ENCODE results near the gene MEIOC.
"Not testable (repeated sequence)": the region's sequence is repeated elsewhere in the genome, so short reads cannot be mapped to it uniquely, and the experiment has no call there.

Gene MEIOC

GRCh38 chr17:44673893-44674292, 17.6 kb downstream of the MEIOC start:
- Mint-ChIP-seq H3K36me3 (peaks cover 20% of the 10 kb centered on the region), H3K9me3 (no peaks in the 10 kb centered on the region), H3K4me1 (no peaks in the 10 kb centered on the region)

GRCh38 chr17:44677136-44677535, 20.9 kb downstream of the MEIOC start:
- Mint-ChIP-seq H3K36me3 (peaks cover 53% of the 10 kb centered on the region), H3K4me1 (no peaks in the 10 kb centered on the region), H3K4me3 (no peak overlapping the region), H3K9me3 (no peaks in the 10 kb centered on the region), H3K27ac (no peak overlapping the region)
- DNase-seq (ENCODE audit: low spot score in 2 of 2), result no peak
- no peak for ATAC-seq

More at GRCh38 chr17:44673893-44674292, 17.6 kb downstream of the MEIOC start:
- H3K4me3 Mint-ChIP-seq, result no peak overlapping the region
- no peak overlapping the region for H3K27ac Mint-ChIP-seq
- DNase-seq (ENCODE audit: low spot score in 2 of 2) (no peak), ATAC-seq (no peak)

DNA sequence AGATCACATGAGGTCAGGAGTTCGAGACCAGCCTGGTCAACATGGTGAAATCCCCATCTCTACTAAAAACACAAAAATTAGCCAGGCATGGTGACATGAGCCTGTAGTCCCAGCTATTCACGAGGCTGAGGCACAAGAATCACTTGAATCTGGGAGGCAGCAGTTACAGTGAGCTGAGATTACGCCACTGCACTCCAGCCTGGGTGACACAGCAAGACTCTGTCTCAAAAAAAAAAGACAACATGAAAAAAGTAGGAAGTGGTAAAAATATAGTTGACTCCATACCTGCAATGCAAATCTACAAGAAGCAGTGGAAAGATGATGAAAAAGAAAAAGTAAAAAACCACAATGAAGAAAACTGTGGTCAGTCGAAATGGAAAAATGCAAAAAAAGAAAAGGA, 27.0 kb downstream of the MEIOC start:
- Mint-ChIP-seq H3K4me1 (peaks cover 13% of the 10 kb centered on the region), H3K36me3 (peaks cover 79% of the 10 kb centered on the region)
- not testable (repeated sequence) for H3K27ac Mint-ChIP-seq; DNase-seq (ENCODE audit: low spot score in 2 of 2); H3K4me3 Mint-ChIP-seq; H3K9me3 Mint-ChIP-seq; ATAC-seq

DNA sequence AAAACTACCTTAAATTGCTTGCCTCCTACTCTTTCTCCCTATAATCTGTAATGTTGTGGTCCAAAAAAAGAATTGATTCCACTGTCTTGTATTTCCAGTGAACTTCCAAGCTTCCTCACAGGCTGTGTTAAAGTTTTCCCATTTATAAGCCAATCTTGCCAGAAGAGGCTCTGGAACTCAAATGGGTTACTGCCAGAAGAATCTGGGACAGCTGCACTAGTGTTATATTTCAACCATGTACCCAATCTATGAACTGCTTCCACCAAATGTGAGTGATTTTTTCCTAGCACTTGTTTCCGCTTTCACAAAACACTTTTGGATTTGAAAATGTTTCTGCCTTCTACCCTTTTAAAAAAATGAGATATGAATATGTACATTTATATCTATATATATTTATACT, 31.5 kb downstream of the MEIOC start:
- H3K9me3 Mint-ChIP-seq, result no peaks in the 10 kb centered on the region
- no peak overlapping the region for H3K27ac Mint-ChIP-seq
- peaks cover 35% of the 10 kb centered on the region for H3K36me3 Mint-ChIP-seq
- H3K4me1 Mint-ChIP-seq, result peaks cover 33% of the 10 kb centered on the region
- ATAC-seq (no peak), DNase-seq (ENCODE audit: low spot score in 2 of 2) (no peak)
- no peak overlapping the region for H3K4me3 Mint-ChIP-seq

DNA sequence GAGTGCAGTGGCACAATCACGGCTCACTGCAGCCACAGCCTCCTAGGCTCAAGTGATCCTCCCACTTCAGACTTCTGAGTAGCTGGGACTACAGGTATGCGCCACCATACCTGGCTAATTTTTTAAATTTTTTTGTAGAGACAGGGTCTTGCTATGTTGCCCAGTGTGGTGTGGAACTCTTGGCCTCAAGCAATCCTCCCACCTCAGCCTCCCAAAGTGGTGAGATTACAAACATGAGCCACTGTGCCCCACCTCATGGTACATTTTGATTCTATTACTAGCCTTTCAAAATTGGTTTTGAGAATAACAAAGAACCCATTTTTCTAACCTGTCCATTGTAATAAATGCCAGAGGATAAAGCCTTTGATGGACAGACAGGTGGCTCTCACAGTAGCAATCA, 31.9 kb downstream of the MEIOC start:
- H3K9me3 Mint-ChIP-seq, result no peaks in the 10 kb centered on the region
- peaks cover 31% of the 10 kb centered on the region for H3K36me3 Mint-ChIP-seq
- ATAC-seq (no peak), DNase-seq (ENCODE audit: low spot score in 2 of 2) (peak in 1 of 2 donors; percentile 33)
- H3K27ac Mint-ChIP-seq, result no peak overlapping the region
- peaks cover 33% of the 10 kb centered on the region for H3K4me1 Mint-ChIP-seq
- peak overlapping the region; percentile 97 for H3K4me3 Mint-ChIP-seq

DNA sequence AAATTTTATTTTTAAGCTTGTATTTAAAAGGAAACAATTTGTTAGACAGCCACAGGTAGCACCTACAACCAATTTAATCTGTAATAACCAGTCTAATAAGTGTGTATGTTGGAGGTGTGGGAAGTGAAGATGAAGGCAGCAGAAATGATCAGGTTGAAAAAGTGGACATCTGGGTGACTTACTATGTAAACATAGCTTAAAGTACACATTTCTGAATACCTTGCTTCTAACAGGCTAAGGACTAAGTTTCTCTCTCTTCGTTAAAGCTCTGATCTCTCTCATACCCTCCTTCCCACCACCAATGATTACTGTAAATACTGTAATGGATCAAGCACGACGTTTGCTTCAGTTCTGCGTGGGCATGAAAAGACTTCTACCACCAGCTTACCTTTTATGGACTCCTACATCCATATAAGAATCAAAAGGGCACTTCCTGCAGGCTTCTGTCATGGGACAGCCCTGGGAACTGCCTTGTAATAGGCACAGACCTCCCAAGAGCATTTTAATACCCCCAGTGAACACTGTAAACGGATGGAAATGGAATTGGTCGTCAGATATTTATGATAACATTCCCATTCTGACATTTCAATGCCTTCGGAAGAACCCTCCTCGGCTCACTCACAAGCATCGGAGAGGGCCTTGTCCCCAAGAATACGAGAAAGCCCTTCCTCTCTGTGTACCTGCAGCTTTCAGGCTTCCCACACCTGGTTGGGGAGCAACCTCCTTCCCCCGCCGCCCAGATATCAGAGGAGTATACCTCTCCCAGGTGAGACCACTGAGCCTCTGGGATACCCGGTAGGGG, 32.6 kb downstream of the MEIOC start:
- ATAC-seq, result no peak
- no peaks in the 10 kb centered on the region for H3K9me3 Mint-ChIP-seq
- H3K36me3 Mint-ChIP-seq, result peaks cover 24% of the 10 kb centered on the region
- peaks cover 28% of the 10 kb centered on the region for H3K4me1 Mint-ChIP-seq
- DNase-seq (ENCODE audit: low spot score in 2 of 2), result no peak
- H3K4me3 Mint-ChIP-seq, result peak overlapping the region; percentile 97
- H3K27ac Mint-ChIP-seq, result peak overlapping the region; percentile 98

GRCh38 chr17:44689477-44690217, 33.4 kb downstream of the MEIOC start, which contains the start of gene CCDC43:
Gene CCDC43, minus strand, starts transcription at chr17:44689776. Its CDS starts 23 bp downstream, at chr17:44689753.
- DNase-seq (ENCODE audit: low spot score in 2 of 2), result peak; percentile 94 to 97
- Mint-ChIP-seq H3K4me3 (peak within 1 kb of the TSS; percentile 97), H3K4me1 (peaks cover 28% of the 10 kb centered on the region), H3K36me3 (peaks cover 17% of the 10 kb centered on the region), H3K9me3 (no peaks in the 10 kb centered on the region), H3K27ac (peak within 1 kb of the TSS; percentile 98)
- ATAC-seq, result peak; percentile 100

DNA sequence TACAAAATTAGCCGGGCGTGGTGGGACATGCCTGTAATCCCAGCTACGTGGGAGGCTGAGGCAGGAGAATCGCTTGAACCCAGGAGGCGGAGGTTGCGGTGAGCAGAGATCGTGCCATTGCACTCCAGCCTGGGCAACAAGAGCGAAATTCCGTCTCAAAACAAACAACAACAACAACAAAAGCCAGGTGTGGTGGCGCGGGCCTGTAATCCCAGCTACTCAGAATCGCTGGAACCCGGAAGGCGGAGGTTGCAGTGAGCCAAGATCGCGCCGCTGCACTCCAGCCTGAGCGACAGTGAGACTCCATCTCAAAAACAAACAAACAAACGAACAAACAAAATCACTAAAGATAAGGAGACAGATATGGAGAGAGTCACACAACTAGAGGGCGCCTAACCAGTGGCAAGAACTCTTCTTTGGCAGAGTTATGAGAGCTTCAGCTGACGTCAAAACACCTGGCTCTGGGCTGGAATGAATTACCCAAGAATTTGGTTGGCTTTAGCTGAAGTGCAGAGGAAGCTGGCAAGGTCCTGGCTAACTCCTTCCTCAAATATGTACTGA, 34.6 kb downstream of the MEIOC start:
- not testable (repeated sequence) for H3K9me3 Mint-ChIP-seq; H3K36me3 Mint-ChIP-seq; DNase-seq (ENCODE audit: low spot score in 2 of 2); ATAC-seq
- Mint-ChIP-seq H3K4me3 (peak overlapping the region; percentile 97), H3K27ac (peak overlapping the region; percentile 98), H3K4me1 (peaks cover 20% of the 10 kb centered on the region)

- ATAC-seq (no peak), DNase-seq (ENCODE audit: low spot score in 2 of 2) (no peak)
- no peaks in the 10 kb centered on the region for H3K9me3 Mint-ChIP-seq
- peaks cover 18% of the 10 kb centered on the region for H3K4me1 Mint-ChIP-seq
- H3K36me3 Mint-ChIP-seq, result no peaks in the 10 kb centered on the region
- H3K4me3 Mint-ChIP-seq, result no peak overlapping the region
- H3K27ac Mint-ChIP-seq, result no peak overlapping the region
Observed at GRCh38 chr17:44693609-44694008, 37.3 kb downstream of the MEIOC start.

DNA sequence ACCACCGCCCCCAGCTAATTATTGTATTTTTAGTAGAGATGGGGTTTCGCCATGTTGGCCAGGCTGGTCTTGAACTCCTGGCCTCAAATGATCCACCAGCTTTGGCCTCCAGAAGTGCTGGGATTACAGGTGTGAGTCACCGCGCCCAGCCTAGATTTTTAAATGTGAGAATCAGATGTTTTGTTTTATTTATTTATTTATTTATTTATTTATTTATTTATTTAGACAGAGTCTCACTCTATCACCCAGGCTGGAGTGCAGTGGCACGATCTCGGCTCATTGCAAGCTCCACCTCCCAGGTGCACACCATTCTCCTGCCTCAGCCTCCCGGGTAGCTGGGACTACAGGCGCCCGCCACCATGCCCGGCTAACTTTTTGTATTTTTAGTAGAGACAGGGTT, 44.0 kb downstream of the MEIOC start:
- not testable (repeated sequence) for H3K36me3 Mint-ChIP-seq; DNase-seq (ENCODE audit: low spot score in 2 of 2); H3K4me3 Mint-ChIP-seq; H3K9me3 Mint-ChIP-seq; ATAC-seq; H3K27ac Mint-ChIP-seq; H3K4me1 Mint-ChIP-seq

DNA sequence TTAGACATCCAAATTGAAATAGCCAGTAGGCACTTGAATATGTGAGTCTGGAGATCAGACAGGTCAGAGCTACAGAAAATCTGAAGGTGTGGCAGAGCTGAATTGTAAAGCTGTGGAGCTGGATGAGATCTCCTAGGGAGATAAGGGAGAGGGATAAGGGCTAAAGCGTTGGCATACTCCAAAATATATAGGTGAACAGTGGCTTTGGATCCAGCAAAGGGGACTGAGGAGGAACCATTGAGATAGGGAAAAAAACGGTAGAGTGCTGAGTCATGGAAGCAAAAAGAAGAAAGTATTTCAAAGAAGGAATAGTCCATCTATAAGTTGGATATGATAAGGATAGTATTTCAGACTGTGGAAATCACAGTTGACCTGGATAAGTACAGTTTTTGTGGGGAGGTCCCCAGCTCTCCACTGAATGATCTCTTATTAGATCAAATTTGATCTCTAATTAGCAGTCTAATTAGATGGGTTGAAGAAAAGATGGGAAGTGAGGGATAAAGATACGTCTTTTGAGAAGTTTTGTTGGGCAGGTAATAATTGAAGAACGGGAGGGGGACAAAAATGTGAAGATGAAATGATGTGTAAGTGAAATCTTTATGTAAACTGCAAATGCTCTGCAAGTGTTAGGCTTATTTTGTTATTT, 51.6 kb downstream of the MEIOC start:
- Mint-ChIP-seq H3K27ac (no peak overlapping the region), H3K9me3 (no peaks in the 10 kb centered on the region), H3K4me3 (no peak overlapping the region), H3K36me3 (peaks cover 8% of the 10 kb centered on the region), H3K4me1 (no peaks in the 10 kb centered on the region)
- no peak for ATAC-seq
- DNase-seq (ENCODE audit: low spot score in 2 of 2), result no peak

DNA sequence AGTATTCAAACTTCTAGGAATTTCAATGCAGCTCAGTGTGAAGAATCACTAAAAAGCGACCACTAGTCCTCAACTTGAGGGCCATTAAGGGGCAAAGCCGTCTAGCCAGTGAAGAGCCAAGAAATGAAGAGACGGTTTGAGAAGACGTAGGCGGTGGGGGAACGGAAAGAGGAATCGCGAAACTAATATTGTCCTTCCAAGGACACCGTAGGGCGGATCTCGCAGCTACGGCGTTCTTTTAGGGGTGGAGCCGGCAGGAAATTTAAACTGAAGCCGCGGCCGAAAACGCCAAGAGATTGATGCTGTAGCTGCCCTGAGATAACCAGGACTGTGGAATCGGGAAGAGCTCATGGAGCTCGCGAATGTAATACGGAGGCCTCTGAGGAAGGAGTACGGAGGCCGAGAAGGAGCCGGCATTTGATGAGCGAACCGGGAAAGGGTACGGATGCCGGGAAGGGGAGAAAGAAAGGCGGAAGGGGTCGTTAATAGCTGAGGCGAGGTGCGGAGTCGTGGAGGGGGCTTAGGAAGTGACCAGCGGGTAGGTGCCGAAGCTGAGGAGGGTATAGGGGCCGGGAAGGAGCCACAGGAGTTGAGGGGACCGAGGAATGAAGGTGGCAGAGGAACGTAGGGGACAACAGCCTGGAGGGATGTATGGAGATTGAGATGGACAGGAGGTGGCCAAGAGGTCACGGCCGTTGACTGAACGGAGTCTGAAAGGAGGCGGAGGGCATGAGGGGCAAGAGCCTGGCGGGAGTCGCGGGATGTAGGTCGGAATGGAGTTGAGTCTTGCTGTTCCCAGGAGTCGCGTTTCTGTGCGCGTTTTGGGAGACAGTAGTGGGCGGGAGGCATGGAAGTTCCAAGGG, 52.4 kb downstream of the MEIOC start, which contains the start of gene DBF4B:
DBF4B (plus strand) TSS at position 265 of the 863 bp plus-strand sequence; CDS start at position 421, 156 bp downstream.
- peaks cover 10% of the 10 kb centered on the region for H3K36me3 Mint-ChIP-seq
- H3K4me3 Mint-ChIP-seq, result no peak within 1 kb of the TSS
- DNase-seq (ENCODE audit: low spot score in 2 of 2) (peak; percentile 59 to 88), ATAC-seq (peak; percentile 93)
- H3K4me1 Mint-ChIP-seq, result no peaks in the 10 kb centered on the region
- H3K27ac Mint-ChIP-seq, result no peak within 1 kb of the TSS
- no peaks in the 10 kb centered on the region for H3K9me3 Mint-ChIP-seq

DNA sequence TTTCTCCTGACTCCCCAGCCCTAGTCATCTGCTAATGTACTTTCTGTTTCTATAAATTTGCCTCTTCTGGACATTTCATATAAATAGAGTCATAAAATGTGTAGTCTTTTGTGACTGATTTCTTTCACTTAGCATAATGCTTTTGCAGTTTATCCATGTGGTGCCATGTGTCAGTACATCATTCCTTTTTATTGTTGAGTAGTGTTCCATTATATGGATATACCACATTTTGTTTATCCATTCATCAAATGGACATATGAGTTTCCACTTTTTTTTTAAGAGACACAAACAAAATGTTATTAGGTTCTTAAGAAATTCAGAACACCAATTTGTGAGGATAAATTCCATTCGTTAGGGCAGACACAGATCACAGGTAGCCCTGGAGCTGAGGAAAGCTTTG, 63.2 kb downstream of the MEIOC start:
- no peak for DNase-seq (ENCODE audit: low spot score in 2 of 2)
- Mint-ChIP-seq H3K9me3 (no peaks in the 10 kb centered on the region), H3K36me3 (peaks cover 14% of the 10 kb centered on the region), H3K4me1 (no peaks in the 10 kb centered on the region), H3K27ac (no peak overlapping the region), H3K4me3 (no peak overlapping the region)
- ATAC-seq, result no peak

DNA sequence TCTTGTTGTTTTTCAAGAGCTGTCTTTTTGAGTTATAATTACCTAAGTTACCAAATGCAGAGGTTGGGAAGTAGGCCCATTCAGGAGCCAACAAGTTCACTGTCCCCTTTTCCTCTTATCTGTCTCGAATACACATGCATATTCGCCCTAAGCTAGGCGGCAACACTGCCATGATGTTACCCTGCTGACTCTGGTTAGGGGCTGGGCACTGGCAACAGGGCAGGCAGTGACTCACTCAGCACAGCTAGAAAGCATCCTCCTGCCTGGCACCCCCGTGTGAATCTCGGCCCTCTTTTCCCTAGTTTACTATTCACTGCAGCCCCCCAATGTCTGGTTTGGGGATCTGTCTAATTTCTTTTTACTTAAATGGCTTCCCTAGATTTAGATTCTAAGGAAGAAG, 66.0 kb downstream of the MEIOC start:
- H3K4me1 Mint-ChIP-seq, result no peaks in the 10 kb centered on the region
- peaks cover 35% of the 10 kb centered on the region for H3K36me3 Mint-ChIP-seq
- no peak overlapping the region for H3K27ac Mint-ChIP-seq
- ATAC-seq (no peak), DNase-seq (ENCODE audit: low spot score in 2 of 2) (no peak)
- H3K9me3 Mint-ChIP-seq, result no peaks in the 10 kb centered on the region
- H3K4me3 Mint-ChIP-seq, result no peak overlapping the region
